GM19324 (cell line): ENCODE measurements around the gene FUT9.
"Not testable (repeated sequence)": the region's sequence is repeated elsewhere in the genome, so short reads cannot be mapped to it uniquely, and the experiment has no call there.

Source experiments
- ATAC-seq: cut with Tn5 transposase; IDR thresholded peaks from one replicate; pipeline ENCODE4 v1.9.1; 2021; ENCODE audit warnings: mild to moderate bottlenecking, moderate library complexity; ENCODE audit not compliant: unreplicated experiment, low FRiP score

FUT9 gene

DNA sequence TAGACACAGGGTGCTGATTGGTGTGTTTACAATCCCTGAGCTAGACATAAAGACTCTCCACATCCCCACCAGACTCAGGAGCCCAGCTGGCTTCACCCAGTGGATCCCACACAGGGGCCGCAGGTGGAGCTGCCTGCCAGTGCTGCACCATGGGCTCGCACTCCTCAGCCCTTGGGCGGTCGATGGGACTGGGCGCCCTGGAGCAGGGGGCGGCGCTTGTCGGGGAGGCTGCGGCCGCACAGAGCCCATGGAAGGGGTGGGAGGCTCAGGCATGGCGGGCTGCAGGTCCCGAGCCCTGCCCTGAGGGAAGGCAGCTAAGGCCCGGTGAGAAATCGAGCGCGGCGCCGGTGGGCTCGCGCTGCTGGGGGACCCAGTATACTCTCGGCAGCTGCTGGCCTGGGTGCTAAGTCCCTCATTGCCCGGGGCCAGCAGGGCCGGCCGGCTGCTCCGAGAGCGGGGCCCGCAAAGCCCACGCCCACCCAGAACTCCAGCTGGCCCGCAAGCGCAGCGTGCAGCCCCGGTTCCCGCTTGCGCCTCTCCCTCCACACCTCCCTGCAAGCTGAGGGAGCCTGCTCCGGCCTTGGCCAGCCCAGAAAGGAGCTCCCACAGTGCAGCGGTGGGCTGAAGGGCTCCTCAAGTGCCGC lies 245.1 kb downstream of the FUT9 start:
- not testable (repeated sequence) for ATAC-seq
